Endothelial cell of umbilical vein (primary cell): ENCODE results near the gene SYTL5. TPM values are rescaled to one million over a fixed set of nuclear protein-coding genes. Genes with fewer than 3 reads are reported as not detected.

Source experiments
- BruUV-seq: library from RNA; stranded (reverse); fragments of 400-500 nt; replicated peaks from 2 replicates; lab custom pipeline; 2021; lab: Mats Ljungman, UMichigan
- CTCF ChIA-PET: fragments of 300-600, 350-600 bp; sonication (Branson Sonifier 250); formaldehyde crosslinking; loops from one replicate; lab custom pipeline; 2021; ENCODE audit warnings: antibody characterized with exemption, inconsistent platforms; lab: Charles Lee
- POLR2A ChIA-PET: fragments of 300-600, 350-600 bp; sonication (Branson Sonifier 250); formaldehyde crosslinking; loops from one replicate; lab custom pipeline; 2021; ENCODE audit warnings: antibody characterized with exemption, inconsistent platforms; lab: Charles Lee
- DNase-seq: peaks from one replicate; pipeline ENCODE4 v3.0.0-alpha.2; 2011; ENCODE audit warnings: low read depth, low spot score
- FAIRE-seq: peaks from 2 replicates; lab custom pipeline; 2011; peaks lifted over from hg19 to GRCh38; lab: Jason Lieb, UNC
- H2AFZ ChIP-seq: 2 replicates; pipeline ENCODE4 v1.6.0; 2012; ENCODE audit warnings: low read depth, low read length, control low read depth, inconsistent platforms
- H3K27ac ChIP-seq: 2 replicates; pipeline ENCODE4 v1.5.1; 2011; ENCODE audit warnings: low read depth, mild to moderate bottlenecking, control low read depth, low read length, moderate library complexity; ENCODE audit not compliant: insufficient read depth
- H3K27me3 ChIP-seq, 2 experiments: 2 replicates each; pipeline versions ENCODE4 v1.6.0 to v1.6.1; 2011; ENCODE audit warnings: low read length in 2 of 2, mixed read lengths in 1 of 2; ENCODE audit not compliant: control insufficient read depth in 2 of 2, insufficient read depth in 2 of 2
- H3K36me3 ChIP-seq, 2 experiments: 2 replicates in 1 of 2; 3 replicates in 1 of 2; pipeline ENCODE4 v1.5.1; 2011; ENCODE audit warnings: low read length in 2 of 2, mild to moderate bottlenecking in 1 of 2, moderate library complexity in 1 of 2; ENCODE audit not compliant: control insufficient read depth in 2 of 2, insufficient read depth in 2 of 2; ENCODE audit errors: extremely low read depth in 1 of 2
- H3K4me1 ChIP-seq: 3 replicates; pipeline ENCODE4 v1.5.1; 2011; ENCODE audit warnings: mild to moderate bottlenecking, low read length; ENCODE audit not compliant: control insufficient read depth, insufficient read depth; ENCODE audit errors: extremely low read depth
- H3K4me2 ChIP-seq: 2 replicates; pipeline ENCODE4 v1.6.1; 2011; ENCODE audit warnings: low read length, control low read depth, mixed read lengths; ENCODE audit not compliant: insufficient read depth
- H3K4me3 ChIP-seq, 3 experiments: fragments of 200-600 bp in 1 of 3; sonication (generic), shearing (Covaris generic) in 1 of 3; replicated peaks in 1 of 3; 2 replicates each; pipeline ENCODE4 v1.5.1; 2011 to 2016; ENCODE audit warnings: control low read depth in 3 of 3, low read length in 3 of 3, mild to moderate bottlenecking in 2 of 3, inconsistent platforms in 1 of 3, low read depth in 1 of 3, moderate library complexity in 1 of 3; ENCODE audit not compliant: insufficient read depth in 1 of 3
- H3K79me2 ChIP-seq: 2 replicates; pipeline ENCODE4 v1.6.0; 2012; ENCODE audit warnings: low read length, inconsistent platforms; ENCODE audit not compliant: control insufficient read depth, insufficient read depth
- H3K9ac ChIP-seq: replicated peaks from 2 replicates; pipeline ENCODE3; 2011; ENCODE audit warnings: low read length, control low read depth; ENCODE audit not compliant: insufficient read depth; ENCODE audit errors: extremely low read depth
- H3K9me1 ChIP-seq: replicated peaks from 3 replicates; pipeline ENCODE4 v1.6.0; 2011; ENCODE audit warnings: mild to moderate bottlenecking, low read length; ENCODE audit not compliant: control insufficient read depth, insufficient read depth; ENCODE audit errors: extremely low read depth
- H3K9me3 ChIP-seq: replicated peaks from 2 replicates; pipeline ENCODE4 v1.5.1; 2012; ENCODE audit warnings: low read length, inconsistent platforms; ENCODE audit not compliant: control insufficient read depth, insufficient read depth
- H4K20me1 ChIP-seq: replicated peaks from 2 replicates; pipeline ENCODE3; 2011; ENCODE audit warnings: mild to moderate bottlenecking, low read length; ENCODE audit not compliant: control insufficient read depth, insufficient read depth; ENCODE audit errors: extremely low read depth
- EZH2 ChIP-seq: IDR thresholded peaks from 2 replicates; pipeline ENCODE4 v1.6.1; 2012; ENCODE audit warnings: borderline replicate concordance, low read depth, mild to moderate bottlenecking, moderate library complexity, low read length, inconsistent platforms; ENCODE audit not compliant: severe bottlenecking
- JUN ChIP-seq: IDR thresholded peaks from 2 replicates; pipeline ENCODE4 v1.6.1; 2011; ENCODE audit warnings: borderline replicate concordance, low read depth; ENCODE audit not compliant: insufficient read length, insufficient read depth
- MYC ChIP-seq: IDR thresholded peaks from one replicate; pipeline ENCODE4 v1.6.1; 2011; ENCODE audit warnings: mild to moderate bottlenecking, low read depth, low read length
- POLR2A ChIP-seq: IDR thresholded peaks from 2 replicates; pipeline ENCODE4 v1.6.1; 2012; ENCODE audit warnings: low read depth, mild to moderate bottlenecking, control low read depth, low read length
- dilution Hi-C: fragments of 300-500 bp; cut with MboI; formaldehyde crosslinking; loops from one replicate; pipeline ENCODE4 v1.15.0; 2019; ENCODE audit warnings: low sequenced_read_pairs; ENCODE audit not compliant: extremely low pct_ligation_motif_present
- intact Hi-C: fragments of 100-400 bp; cut with micrococcal nuclease; formaldehyde crosslinking; loops from one replicate; pipeline ENCODE4 v1.10.0; 2022
- polyA plus RNA-seq, 4 experiments: library from polyadenylated mRNA; depleted of rRNA in 3 of 4; stranded (reverse) in 3 of 4; unstranded in 1 of 4; fragments of >200 nt; gene quantifications; 2 replicates each; pipeline versions ENCODE4 v1.2.1 to v1.2.3, GENCODE V29; 2011 to 2012; ENCODE audit warnings: missing spikeins in 1 of 4
- total RNA-seq: library from RNA; stranded (reverse); gene quantifications from 2 replicates; pipeline ENCODE4 v1.2.3, GENCODE V29; 2021
- TF ChIP-seq, protein P1 (sequence below): IDR thresholded peaks from 2 replicates; pipeline ENCODE4 v1.6.1; 2011; ENCODE audit not compliant: insufficient read depth, insufficient read length
- TF ChIP-seq, protein P2 (sequence below), 2 donors: IDR thresholded peaks; 1 replicate in 1 of 2; 2 replicates in 1 of 2; pipeline ENCODE4 v1.5.1; 2011; ENCODE audit warnings: low read length in 2 of 2, mild to moderate bottlenecking in 2 of 2, moderate library complexity in 2 of 2, control low read depth in 1 of 2, inconsistent platforms in 1 of 2, low read depth in 1 of 2; ENCODE audit not compliant: insufficient read depth in 1 of 2; ENCODE audit errors: extremely low read depth in 1 of 2

Gene SYTL5
- total and polyA plus RNA-seq, 2 donors (not counting 3 experiments of a cell fraction or from before 2014, with no cell fraction given): 0.01 TPM; not detected in 1

DNA sequence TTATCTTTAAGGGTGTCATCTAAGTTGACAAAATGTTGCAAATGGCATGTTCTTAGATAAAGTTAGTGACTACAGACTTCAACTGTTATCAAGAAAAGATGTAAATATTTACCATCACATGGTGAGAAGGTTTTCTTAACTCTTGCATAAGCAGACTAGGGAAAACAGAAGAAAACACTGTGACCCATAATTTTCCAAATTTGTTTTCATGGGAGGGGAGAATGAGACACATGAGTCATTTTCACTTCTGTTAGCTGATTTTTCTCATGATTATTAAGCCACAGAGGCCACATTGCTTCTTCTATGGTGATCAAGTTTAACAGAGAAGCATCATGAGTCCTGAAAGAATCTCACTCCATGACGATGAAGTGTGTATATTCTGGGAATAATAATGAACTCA is 30.2 kb upstream of the SYTL5 start:
- H3K27me3 ChIP-seq: no peaks in the 10 kb centered on the region
- H3K27ac ChIP-seq: no peak overlapping the region
- ChIA-PET CTCF (no interaction called here), POLR2A (no interaction called here)
- TF ChIP-seq, protein P1, sequence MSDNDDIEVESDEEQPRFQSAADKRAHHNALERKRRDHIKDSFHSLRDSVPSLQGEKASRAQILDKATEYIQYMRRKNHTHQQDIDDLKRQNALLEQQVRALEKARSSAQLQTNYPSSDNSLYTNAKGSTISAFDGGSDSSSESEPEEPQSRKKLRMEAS: no peak
- H3K9me1 ChIP-seq: no peaks in the 10 kb centered on the region
- no peak overlapping the region for H3K4me3 ChIP-seq
- no peak overlapping the region for H2AFZ ChIP-seq
- H3K4me2 ChIP-seq: no peak overlapping the region
- no peak for DNase-seq
- dilution Hi-C loops (no loop called here), intact Hi-C loops (no loop called here)
- no peaks in the 10 kb centered on the region for H3K4me1 ChIP-seq
- BruUV-seq: no TSS peak
- H4K20me1 ChIP-seq: no peaks in the 10 kb centered on the region
- no peaks in the 10 kb centered on the region for H3K9me3 ChIP-seq
- no peak overlapping the region for H3K9ac ChIP-seq
- no peaks in the 10 kb centered on the region for H3K79me2 ChIP-seq
- H3K36me3 ChIP-seq: no peaks in the 10 kb centered on the region
- FAIRE-seq: no peak

DNA sequence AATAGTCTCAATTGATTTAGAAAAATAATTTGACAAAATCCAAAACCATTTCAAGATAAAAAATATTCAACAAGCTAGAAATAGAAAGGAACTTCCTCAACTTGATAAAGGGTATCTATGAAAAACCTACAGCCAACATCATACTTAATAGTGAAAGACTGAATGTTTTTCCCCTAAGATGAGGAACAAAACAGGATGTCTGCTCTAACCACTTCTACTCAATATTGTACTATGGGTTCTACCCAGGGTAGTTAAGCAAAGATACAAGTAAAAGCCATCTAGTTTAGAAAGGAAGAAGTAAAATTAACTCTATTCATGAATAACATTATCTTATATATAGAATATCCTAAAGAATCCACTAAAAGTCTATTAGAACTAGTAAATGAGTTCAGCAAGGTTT is 21.5 kb upstream of the SYTL5 start:
- Histone ChIP-seq H4K20me1 (no peaks in the 10 kb centered on the region), H3K9me1 (no peaks in the 10 kb centered on the region), H3K9me3 (no peaks in the 10 kb centered on the region), H3K27me3 (no peaks in the 10 kb centered on the region), H3K79me2 (no peaks in the 10 kb centered on the region), H2AFZ (no peak overlapping the region), H3K4me2 (no peak overlapping the region), H3K9ac (no peak overlapping the region), H3K36me3 (no peaks in the 10 kb centered on the region), H3K27ac (no peak overlapping the region), H3K4me3 (no peak overlapping the region), H3K4me1 (peaks cover 19% of the 10 kb centered on the region)
- no TSS peak for BruUV-seq
- ChIA-PET CTCF (no interaction called here), POLR2A (no interaction called here)
- DNase-seq (no peak), FAIRE-seq (no peak)
- intact Hi-C loops: no loop called here
- TF ChIP-seq JUN (no peak), MYC (no peak), POLR2A (no peak), EZH2 (no peak)
- TF ChIP-seq, protein P2, sequence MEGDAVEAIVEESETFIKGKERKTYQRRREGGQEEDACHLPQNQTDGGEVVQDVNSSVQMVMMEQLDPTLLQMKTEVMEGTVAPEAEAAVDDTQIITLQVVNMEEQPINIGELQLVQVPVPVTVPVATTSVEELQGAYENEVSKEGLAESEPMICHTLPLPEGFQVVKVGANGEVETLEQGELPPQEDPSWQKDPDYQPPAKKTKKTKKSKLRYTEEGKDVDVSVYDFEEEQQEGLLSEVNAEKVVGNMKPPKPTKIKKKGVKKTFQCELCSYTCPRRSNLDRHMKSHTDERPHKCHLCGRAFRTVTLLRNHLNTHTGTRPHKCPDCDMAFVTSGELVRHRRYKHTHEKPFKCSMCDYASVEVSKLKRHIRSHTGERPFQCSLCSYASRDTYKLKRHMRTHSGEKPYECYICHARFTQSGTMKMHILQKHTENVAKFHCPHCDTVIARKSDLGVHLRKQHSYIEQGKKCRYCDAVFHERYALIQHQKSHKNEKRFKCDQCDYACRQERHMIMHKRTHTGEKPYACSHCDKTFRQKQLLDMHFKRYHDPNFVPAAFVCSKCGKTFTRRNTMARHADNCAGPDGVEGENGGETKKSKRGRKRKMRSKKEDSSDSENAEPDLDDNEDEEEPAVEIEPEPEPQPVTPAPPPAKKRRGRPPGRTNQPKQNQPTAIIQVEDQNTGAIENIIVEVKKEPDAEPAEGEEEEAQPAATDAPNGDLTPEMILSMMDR (IDR thresholded peaks at IDR 0.05; ENCODE audit: extremely low read depth in 1 of 2, insufficient read depth in 1 of 2, low read depth in 1 of 2, low read length in 2 of 2): no peak
- dilution Hi-C loops: no loop called here
